Cerebellar cortex (tissue), 1 donor: ENCODE data around the gene SNED1.

Source experiments
- DNase-seq: peaks from one replicate; pipeline ENCODE4 v3.0.0-alpha.2; 2015; ENCODE audit warnings: low spot score

The SNED1 gene

DNA sequence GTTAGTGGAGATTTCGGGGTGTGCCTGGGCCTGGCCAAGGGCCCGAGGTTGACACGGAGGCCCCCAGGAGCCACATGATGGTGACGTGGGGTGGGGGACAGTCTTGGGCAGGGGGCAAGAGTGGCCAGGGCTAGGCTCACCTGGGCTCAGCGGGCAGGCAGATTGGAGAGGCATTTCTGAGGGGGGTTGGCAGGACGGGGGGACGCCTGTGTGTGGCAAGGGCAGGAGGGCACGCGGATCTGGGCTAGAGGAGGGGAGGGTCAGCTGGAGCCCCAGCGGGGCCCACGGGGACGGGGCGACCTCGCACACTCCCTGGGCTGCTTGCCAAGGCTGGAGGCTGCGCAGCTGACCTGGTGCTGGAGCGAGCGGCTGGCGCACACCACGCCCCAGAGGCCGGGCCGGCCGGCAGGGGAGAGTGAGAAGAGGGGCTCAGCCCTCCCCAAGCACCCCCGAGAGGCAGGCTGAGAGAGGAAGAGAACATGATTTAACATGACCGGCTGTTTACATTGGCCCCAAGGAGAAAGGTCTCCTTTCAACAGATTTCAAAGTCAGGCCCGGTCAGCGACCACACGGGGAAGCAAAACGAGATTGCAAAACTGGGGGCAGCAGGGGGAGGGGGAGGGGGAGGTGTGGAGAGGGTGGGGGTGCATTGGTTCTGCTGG, 38.0 kb upstream of the SNED1 start:
- no peak for DNase-seq

DNA sequence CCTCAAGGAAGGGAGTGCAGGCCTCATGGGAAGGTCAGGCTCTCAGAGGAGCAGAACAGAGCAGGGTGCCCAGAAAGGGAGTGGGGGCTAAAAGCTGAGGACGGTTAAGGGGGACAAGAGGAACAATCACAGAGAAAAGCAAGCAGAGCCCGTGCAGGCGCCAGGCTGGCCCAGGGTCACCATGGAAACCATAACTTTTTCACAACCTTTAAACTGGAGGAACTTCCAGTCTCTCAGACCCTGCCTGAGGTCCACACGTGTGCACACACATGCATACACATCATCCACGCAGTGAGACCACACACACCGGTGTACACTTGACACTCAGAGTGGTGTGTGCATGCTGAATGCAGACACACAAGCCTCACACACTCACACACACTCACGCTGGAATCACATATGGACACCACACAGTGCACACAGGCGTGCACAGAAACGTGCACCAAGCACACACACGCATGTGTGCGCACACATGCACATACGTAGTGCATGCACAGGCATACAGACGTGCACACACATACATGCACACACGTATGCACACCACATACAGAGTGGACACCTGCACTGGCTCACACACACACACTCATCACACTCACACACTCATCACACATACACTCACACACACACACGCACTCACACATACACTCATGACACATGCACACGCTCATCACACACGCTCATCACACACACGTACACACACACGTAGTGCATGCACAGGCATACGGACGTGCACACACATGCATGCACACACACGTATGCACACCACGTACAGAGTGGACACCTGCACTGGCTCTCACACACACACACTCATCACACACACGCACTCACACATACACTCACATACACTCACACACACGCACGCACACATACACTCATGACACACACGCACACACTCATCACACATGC, 37.2 kb upstream of the SNED1 start:
- DNase-seq, result no peak

DNA sequence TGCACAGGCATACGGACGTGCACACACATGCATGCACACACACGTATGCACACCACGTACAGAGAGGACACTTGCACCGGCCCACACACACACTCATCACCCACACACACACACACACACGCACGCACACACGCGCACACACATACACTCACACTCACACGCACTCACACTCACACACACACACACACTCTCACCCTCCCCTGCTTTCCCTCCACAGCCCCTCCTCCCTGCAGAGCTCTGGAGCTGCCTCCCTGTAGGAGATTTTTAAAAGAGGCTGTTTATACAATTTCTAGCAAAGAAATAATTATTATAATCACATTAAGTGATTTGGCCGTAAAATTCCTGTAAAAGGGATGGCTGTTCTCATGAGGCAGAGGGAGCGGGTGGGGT, 36.5 kb upstream of the SNED1 start:
- no peak for DNase-seq

DNA sequence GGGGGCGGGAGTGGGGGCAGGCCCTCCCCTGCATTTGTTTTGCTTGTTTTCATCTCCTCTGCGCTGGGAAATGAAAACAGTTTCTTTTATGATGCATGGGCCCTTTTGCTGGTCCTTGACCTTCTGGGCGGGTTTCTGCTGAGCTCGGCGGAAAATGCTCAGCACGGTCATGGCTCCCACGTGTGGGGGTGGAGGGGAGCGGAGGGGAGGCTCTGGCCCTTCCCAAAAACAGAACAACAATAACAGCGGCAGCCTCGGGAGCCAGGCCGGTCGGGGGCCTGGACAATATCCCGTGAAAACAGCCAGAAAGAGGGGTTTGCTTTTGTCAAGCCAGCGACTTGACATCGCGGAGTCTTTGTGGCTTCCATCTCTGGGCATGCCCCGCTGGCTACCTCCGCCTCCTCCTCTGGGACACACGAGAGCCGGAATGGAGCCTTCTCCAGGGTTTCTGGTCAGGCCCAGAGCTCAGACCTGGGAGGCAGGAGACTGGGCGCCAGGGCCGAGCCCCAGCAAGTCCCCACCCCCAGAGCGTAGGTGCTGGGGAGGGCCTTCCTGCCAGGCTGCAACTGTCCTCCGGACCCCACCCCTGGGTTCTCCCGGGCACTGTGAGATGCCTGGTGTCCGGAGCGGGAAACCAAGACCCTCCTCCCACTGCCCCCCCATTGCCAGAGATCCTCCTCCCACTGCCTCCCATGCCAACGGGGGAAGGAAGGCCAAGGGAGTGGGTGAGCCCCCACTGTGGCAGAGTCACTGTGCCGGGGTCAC, 35.9 kb upstream of the SNED1 start:
- no peak for DNase-seq

DNA sequence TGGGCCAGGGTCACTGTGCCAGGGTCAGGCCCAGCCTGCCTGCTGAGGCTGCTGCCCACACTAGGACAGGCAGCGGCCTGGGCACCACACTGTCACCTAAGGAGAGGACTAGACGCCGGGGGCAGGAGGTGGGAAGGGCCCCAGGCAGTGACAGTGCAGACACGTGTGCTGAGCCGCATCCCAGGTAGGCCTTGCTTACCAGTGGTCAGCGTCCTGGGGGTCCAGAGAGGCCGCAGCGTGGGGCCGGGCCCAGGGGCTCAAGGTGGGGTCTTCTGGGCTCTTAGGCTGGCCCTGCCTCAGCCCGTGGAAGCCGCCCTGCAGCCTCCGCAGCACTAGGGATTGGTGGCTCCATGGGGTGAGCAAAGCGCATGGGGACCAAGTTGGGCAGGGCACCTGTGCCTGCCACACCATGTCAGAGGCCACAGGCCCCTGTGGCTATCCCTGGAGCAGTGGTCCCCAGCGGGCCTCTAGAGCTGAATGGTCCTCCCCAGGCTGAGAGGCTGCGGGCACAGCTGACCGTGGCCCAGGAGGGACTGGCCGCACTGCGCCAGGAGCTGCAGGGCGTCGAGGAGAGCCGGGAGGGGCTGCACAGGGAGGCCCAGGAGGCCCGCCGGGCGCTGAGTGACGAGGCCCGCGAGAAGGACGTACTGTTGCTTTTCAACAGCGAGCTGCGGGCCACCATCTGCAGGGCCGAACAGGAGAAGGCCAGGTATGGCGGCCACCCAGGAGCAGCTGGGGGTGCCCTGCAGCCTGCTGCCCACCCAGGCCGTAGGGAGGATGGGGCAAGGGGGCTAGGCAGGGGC, 35.2 kb upstream of the SNED1 start:
- no peak for DNase-seq

DNA sequence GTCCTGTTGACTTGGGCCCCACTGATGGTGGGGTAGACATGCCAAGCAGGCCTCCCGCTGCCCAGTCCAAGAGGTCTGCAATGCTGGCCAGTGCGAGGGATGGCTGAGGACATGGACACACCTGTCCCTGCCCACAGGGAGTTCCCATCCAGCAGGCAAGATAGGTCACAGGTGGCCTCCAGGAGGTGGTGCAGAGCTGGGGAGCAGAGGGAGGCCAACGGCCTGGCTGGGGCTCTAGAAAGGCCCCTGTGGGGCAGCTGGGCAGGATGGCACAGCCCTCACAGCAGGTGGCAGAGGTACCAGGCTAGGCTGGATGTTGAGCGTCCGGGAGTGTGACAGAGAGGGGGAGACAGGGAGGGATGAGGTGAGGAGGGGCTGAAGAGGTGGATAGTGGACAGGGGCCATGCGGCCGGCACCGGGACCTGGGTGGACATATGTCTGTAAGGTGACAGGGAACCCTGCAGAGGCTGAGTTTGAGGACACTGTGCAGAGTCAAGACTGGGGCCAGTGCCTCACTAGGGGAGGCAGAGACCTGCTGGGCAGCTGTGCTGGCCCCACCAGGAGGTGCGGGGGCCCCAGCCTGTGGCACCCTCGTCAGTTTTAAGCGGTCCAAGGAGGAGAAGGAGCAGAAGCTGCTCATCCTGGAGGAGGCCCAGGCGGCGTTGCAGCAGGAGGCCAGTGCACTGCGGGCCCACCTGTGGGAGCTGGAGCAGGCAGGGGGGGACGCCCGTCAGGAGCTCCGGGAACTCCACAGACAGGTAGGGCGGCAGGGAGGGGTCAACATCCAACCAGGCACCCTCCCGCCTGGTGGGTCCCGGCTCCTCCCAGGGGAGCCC, 34.3 kb upstream of the SNED1 start:
- DNase-seq, result no peak

DNA sequence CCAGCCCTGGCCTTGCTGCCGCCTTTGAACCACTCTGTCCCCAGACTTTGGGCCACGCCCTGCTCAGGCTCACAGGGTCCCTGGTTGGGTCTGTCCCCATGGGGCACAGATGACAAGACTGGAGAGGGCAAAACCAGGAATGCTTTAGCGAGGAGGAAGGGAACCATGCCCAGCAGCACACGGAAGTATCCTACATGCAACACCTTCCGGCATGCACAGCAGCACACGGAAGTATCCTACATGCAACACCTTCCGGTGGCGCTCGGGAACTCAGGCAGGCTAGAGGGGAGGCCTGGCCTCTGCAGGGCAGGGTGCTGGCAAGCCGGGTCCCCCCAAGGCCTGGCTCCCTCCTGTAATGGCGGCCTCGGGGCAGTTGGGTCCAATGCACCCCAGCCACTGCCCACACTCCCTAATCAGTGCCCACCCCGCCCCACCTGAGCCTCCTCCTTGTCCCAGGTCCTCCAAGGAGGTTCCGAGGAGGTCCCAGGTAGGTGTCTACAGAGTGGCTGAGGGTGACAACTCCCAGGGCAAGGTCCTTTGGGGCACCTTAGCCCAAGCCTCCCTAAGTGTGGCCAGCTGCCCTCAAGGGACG, 33.6 kb upstream of the SNED1 start:
- no peak for DNase-seq

DNA sequence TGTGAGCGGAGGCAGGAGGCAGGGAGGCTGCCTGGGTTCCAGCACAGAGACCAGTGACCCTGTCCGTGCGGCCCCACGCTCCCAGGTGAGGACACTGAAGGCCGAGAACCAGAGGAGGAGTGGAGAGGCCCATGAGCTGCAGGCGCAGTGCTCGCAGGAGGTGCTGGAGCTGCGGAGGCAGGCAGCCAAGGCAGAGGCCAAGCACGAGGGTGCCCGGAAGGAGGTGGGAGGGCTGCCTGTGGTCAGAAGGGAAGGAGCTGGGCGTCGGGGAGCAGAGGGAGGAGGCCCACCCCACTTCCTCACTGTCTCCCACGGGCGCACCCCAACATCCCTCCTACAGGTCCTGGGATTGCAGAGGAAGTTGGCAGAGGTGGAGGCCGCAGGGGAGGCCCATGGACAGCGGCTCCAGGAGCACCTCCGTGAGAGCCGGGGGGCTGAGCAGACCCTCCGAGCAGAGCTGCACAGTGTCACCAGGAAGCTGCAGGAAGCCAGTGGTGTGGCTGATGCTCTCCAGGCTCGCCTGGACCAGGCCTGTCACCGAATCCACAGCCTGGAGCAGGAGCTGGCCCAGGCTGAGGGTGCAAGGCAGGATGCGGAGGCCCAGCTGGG, 33.0 kb upstream of the SNED1 start:
- DNase-seq, result no peak

DNA sequence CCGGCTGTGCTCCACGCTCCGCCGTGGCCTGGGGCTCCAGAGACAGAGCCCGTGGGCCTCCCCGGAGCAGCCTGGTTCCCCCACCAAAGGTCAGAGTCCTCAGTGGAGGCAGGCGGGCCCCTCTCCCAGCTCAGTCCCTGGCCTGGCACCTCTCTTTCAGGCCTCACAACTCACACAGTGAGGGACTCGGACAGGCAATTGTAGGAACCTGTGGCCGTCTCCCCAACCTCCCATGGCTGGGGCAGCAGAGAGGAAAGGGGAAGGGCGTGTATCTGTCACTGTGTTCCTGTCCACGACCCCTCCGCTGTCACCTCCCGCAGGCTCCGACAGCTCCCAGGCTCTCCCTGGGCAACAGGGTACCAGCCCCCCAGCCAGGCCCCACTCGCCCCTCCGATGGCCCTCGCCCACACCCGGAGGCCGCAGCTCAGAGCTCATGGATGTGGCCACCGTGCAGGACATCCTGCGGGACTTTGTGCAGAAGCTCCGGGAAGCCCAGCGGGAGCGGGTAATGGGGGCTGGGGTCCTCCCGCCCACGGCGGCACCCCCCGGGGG, 32.4 kb upstream of the SNED1 start:
- DNase-seq, result no peak

DNA sequence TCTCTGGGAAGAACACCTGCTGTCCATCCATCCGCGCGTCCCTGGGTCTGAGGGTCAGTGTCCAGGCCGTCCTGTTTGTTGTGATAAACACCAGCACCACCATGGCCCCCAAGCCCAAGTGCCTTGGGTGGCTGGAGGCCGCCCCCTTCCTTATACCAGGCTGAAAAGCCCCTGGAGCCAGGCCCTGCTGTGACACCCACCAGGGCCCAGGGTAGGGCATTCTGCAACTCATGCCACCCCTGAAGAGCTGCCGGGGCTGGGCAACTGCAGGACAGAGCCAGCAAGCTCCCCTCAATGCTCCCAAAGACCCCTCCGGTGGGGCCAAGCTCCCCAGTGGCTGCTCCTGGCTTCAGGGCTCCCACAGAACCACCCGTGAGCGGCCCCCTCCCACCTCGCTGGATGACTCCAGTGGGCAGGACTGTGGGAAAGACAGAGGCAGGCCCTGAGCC, 31.9 kb upstream of the SNED1 start:
- no peak for DNase-seq

DNA sequence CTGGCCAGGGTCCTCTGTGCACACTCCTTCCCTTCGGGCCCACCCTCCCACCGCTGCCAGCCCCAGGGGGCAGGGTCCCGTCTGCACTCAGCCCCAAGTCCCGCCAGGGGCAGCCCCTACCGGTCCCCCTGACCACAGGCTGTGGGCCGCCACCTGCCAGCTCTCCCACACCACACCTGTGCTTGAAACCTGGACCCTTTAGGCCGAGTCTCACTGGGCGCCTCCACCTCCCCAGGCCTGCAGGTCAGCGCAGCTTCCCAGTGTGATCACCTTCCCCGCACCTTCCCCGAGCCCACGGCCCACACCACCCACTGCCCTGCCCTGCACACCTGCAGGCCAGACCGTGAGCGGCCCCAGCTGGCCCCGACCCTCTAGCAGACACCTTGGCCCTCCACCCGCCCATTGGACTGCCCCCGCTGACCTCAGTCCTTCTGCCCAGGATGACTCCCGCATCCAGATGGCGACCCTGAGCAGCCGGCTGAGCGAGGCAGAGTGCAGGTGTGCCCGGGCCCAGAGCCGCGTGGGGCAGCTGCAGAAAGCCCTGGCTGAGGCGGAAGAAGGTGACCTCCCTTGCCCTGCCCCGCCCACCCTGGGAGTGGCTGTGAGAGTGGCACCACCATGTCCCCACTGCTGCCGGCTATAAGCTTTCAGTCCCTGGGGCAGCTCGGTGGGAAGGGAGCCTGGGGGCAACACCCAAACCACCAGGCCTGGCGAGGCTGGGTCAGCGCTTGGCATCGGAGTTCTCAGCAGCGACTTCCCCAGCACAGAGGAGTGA, 31.3 kb upstream of the SNED1 start:
- no peak for DNase-seq

DNA sequence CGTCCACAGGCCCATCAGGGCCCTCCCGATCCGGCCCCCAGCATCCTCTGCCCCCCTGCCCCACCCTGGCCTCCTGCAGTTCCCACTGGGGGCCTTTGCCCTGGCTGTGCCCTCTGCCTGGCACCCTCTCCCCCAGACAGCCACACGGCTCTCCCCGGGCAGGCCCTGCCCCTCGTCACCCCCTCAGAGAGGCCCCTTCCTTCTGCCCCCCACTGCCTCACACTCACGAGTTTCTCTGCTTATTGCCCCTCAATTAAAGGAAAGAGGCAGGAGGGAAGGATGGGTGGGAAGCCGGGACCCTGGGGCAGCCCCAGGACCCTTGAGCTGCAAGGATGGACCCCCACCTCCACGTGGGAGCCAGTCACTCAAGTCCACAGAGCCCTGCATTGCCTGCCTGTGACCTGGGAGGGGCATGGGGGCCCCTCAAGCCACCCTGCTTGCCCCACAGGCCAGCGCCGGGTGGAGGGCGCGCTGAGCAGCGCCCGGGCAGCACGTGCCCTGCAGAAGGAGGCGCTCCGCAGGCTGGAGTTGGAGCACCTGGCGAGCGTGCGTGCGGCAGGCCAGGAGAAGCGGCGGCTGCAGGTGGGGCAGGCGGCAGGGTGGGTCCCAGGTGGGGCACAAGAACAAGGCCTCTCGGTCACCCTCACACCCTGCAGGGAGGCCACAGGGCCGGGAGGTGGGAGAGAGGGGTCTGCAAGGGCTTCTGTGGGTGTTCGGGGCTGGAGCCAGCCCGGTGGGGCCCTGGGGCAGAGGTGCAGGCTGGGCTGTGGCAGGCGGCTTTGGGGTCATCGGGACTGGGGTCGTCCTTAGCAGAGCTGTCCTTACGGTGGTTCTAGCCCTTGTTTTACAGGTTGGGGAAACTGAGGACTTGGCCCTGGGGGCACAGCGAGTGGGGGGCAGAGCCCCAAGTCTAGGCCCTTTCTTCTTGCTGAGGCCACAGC, 30.5 kb upstream of the SNED1 start:
- DNase-seq, result no peak

DNA sequence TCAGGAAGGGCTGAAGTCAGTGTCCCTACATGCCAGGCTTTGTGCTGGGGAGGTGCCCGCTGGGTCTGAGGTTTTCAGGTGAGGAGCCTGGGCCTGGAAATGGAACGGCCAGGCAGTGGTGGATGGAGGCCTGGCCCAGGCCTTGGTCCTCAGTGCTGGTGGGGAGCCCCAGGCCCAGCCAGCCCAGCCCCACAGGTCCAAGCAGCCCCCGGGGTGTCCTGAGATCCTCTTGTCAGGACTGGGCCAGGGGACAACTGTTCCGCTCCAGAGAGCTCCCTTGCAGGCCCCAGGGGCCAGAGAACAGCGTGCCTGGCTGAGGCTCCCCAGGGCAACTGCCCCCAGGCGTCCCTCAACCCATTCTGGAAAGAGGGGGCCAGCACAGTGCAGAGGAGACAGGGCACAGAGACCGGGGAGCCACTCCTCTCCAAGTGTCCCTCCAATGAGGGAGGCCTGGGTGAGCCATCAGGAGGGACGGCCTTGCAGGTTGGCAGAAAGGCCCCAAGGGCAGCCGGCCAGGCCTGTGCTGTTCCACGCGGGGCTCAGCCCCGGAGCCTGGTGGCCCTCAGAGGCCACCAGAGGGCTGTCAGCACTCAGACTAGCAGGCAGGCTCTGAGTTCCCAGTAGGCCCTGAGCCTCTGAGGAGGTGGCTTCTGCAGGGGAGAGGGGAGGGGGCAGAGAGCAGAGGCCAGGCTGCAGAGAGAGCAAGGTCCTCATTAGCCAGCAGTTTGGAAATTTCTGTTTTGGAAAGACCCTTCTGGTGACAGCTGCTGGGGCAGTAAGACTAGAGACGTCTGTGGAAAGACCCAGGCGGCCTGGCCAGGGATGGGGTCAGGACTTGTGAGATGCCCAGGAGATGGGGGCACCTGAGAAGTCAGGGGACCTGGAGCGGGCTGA, 29.4 kb upstream of the SNED1 start:
- no peak for DNase-seq

DNA sequence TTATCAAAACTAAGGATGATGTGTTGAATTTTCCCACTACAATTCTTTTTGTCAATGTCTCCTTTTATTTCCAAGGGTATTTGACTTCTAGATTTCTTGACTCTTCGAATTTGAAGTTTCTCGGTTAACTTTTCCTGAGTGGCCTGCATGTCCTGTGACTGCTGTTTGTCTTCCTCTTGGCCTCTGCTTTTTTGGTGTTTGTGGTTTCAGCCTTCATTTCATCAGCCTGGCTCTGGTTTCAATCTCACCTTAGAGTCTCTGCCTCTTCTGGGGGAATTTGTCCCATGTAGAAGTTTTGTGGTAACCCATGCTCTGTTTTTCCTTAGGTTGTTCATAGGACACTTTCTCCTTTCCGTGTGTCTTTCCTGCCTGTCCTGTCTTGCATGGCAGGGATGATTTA, 28.3 kb upstream of the SNED1 start:
- DNase-seq, result no peak

DNA sequence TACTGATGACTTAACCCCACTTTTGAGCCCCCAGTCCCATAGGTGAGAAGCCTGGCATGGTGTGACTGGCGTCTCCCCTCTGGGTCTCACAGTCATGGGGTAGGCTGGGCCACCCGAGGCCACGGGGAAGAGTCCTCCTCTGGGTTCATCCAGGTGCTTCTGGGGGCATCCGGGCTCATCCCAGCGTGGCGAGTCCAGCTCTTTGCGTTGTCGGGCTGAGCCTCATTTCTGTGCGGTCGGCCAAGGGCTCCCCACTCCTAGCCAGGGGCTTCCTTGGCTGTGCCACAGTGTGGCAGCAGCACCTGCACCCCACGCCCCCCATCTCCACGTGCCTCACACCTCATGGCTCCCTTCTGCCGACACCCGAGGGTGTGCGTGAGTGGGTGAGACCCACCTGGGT, 27.6 kb upstream of the SNED1 start:
- no peak for DNase-seq

DNA sequence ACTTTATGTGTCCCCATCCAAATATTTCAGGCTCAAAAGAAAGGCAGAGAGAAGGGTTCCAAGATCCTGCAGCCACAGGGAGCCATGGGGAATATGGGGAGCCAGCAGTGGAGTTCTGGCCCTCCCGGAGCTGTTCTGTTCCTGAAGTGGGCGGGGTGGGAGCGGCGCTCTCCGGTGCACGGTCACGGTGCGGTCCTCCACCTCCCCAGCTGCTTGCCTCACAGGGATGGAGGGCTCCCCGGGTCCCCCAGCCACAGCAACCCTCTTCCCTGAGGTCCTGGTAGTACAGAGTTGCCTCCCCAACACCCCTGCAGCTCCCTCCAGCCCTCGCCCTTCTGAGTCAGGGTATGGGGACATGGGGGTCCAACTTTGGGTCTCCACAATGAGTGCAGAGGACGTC, 26.2 kb upstream of the SNED1 start:
- no peak for DNase-seq
